Activated CD4-positive, alpha-beta T cell treated with anti-CD3 and anti-CD28 coated beads, Interleukin-2, Interleukin-4, amounts not matched to agents 100 ng/mL and 50 ng/mL, durations not matched to agents 16 hours and 8 hours (primary cell): ENCODE measurements around the gene ABCC10.
"Not testable (repeated sequence)": the region's sequence is repeated elsewhere in the genome, so short reads cannot be mapped to it uniquely, and the experiment has no call there.

Source experiments
- DNase-seq: peaks from one replicate; pipeline ENCODE4 v3.0.0-alpha.2; 2020; ENCODE audit warnings: low spot score

ABCC10 gene

GRCh38 chr6:43427406-43428111 lies at the start of gene ABCC10:
Gene ABCC10, plus strand, starts transcription at chr6:43427541. Its CDS starts 438 bp downstream, at chr6:43427979.
- DNase-seq, result peak; percentile 96

GRCh38 chr6:43377710-43378229 lies 49.6 kb upstream of the ABCC10 start:
- DNase-seq, result no peak

GRCh38 chr6:43378631-43379030 lies 48.7 kb upstream of the ABCC10 start:
- no peak for DNase-seq

- DNase-seq, result not testable (repeated sequence)
These were observed 46.5 kb upstream of the ABCC10 start for GRCh38 chr6:43380858-43381257.

GRCh38 chr6:43383021-43383667 lies 44.2 kb upstream of the ABCC10 start:
- DNase-seq, result no peak

GRCh38 chr6:43386492-43386891 lies 40.8 kb upstream of the ABCC10 start:
- no peak for DNase-seq

- DNase-seq, result no peak
These were observed 37.5 kb upstream of the ABCC10 start for GRCh38 chr6:43389730-43390295.

- DNase-seq, result not testable (repeated sequence)
These were observed 36.4 kb upstream of the ABCC10 start for GRCh38 chr6:43390753-43391439.

GRCh38 chr6:43391440-43392031 lies 35.8 kb upstream of the ABCC10 start:
- peak; percentile 34 for DNase-seq

GRCh38 chr6:43393133-43393532 lies 34.2 kb upstream of the ABCC10 start:
- not testable (repeated sequence) for DNase-seq

GRCh38 chr6:43393602-43394001 lies 33.7 kb upstream of the ABCC10 start:
- DNase-seq, result no peak

GRCh38 chr6:43394982-43395381 lies 32.4 kb upstream of the ABCC10 start:
- no peak for DNase-seq

- DNase-seq, result no peak
These were observed 31.6 kb upstream of the ABCC10 start for GRCh38 chr6:43395776-43396175.

GRCh38 chr6:43396408-43397149 lies 30.8 kb upstream of the ABCC10 start:
- DNase-seq, result no peak

GRCh38 chr6:43399932-43400487 lies 27.3 kb upstream of the ABCC10 start:
- DNase-seq, result no peak

GRCh38 chr6:43401730-43402129 lies 25.6 kb upstream of the ABCC10 start:
- no peak for DNase-seq

- no peak for DNase-seq
These were observed 24.5 kb upstream of the ABCC10 start for GRCh38 chr6:43402820-43403219.

GRCh38 chr6:43405354-43405753 lies 22.0 kb upstream of the ABCC10 start:
- DNase-seq, result no peak

GRCh38 chr6:43407296-43407695 lies 20.0 kb upstream of the ABCC10 start:
- DNase-seq, result no peak

- no peak for DNase-seq
These were observed 19.1 kb upstream of the ABCC10 start for GRCh38 chr6:43408259-43408658.

- DNase-seq, result not testable (repeated sequence)
These were observed 16.6 kb upstream of the ABCC10 start for GRCh38 chr6:43410776-43411175.
